ENCODE results near the gene MEG3.

MEG3 gene

GRCh38 chr14:100880271-100881101, 54.6 kb downstream of the MEG3 start:
- Histone ChIP-seq H4K5ac (ENCODE audit: low read length) (no peak overlapping the region), H3K4ac (ENCODE audit: low read depth, low read length) (no peak overlapping the region), H3K27me3 (ENCODE audit: insufficient read depth, low read length, poor library complexity) (no peaks in the 10 kb centered on the region), H3K27ac (ENCODE audit: low read depth, low read length) (no peak overlapping the region), H3K79me2 (ENCODE audit: control insufficient read depth, insufficient read depth, low read length) (no peaks in the 10 kb centered on the region), H2BK5ac (ENCODE audit: low read length) (no peak overlapping the region), H4K8ac (ENCODE audit: low read depth, low read length) (no peak overlapping the region), H3K18ac (ENCODE audit: low read length) (no peak overlapping the region), H2AK5ac (ENCODE audit: low read length) (no peak overlapping the region), H3K4me3 (ENCODE audit: low read length) (no peak overlapping the region), H2BK15ac (replicated peaks; ENCODE audit: low read depth) (no peak overlapping the region), H2BK120ac (ENCODE audit: low read depth, low read length) (no peak overlapping the region), H3K36me3 (ENCODE audit: control insufficient read depth, insufficient read depth, low read length) (no peaks in the 10 kb centered on the region), H3K23ac (ENCODE audit: low read length) (no peak overlapping the region), H3K56ac (ENCODE audit: low read length) (no peak overlapping the region), H3K4me2 (ENCODE audit: low read length) (no peak overlapping the region), H3K4me1 (ENCODE audit: control insufficient read depth, low read depth, low read length) (no peaks in the 10 kb centered on the region), H3K9ac (ENCODE audit: low read length) (no peak overlapping the region), H3K79me1 (ENCODE audit: low read length) (no peaks in the 10 kb centered on the region)
- no peak for DNase-seq
- no CpG with 5 or more reads among the region's 34 CpGs for WGBS (ENCODE audit: extremely low coverage, insufficient coverage, low lambda C conversion rate)

DNA sequence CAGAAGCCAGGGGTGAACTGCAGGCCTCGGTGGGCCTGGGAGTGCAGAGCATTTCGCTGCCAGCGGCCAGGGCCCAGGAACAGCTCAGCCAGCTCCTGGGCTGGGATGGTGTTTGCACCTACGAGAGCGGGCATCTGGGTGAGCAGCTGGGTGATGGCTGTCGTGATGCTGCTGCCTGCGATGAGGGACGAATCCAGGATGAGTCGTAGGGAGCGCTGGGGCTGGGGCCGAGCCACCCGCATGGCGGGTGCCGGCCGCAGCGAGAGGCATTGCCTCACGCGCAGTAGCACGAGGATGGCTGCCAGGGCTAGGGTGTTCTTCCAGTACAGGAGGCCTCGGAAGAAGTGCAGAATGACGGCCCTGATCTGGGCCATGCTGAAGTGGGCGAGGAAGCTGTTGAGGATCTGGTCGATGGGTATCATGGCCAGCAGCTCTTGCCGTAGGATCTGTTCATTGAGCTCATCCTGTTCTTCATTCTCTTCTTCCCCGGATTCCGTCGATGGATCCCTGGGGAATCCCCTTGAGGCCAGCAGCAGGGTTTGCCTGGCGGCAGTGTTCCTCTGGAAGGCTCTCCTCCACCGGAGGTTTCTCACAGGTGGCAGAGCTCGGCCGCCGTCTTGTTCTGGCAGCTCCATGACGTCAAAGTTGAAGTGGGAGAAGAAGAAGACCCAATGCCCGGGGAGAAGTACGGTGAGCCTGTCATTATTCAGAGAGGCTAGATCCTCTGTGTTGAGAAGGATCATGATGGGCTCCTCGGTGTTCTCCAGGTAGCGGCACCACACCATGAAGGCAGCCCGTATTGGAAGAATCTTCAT, 55.5 kb downstream of the MEG3 start:
- Histone ChIP-seq H2AK5ac (ENCODE audit: low read length) (no peak overlapping the region), H3K4ac (ENCODE audit: low read depth, low read length) (no peak overlapping the region), H3K56ac (ENCODE audit: low read length) (no peak overlapping the region), H3K27ac (ENCODE audit: low read depth, low read length) (no peak overlapping the region), H4K5ac (ENCODE audit: low read length) (no peak overlapping the region), H2BK15ac (replicated peaks; ENCODE audit: low read depth) (no peak overlapping the region), H3K79me1 (ENCODE audit: low read length) (no peaks in the 10 kb centered on the region), H4K8ac (ENCODE audit: low read depth, low read length) (no peak overlapping the region), H3K36me3 (ENCODE audit: control insufficient read depth, insufficient read depth, low read length) (no peaks in the 10 kb centered on the region), H3K79me2 (ENCODE audit: control insufficient read depth, insufficient read depth, low read length) (no peaks in the 10 kb centered on the region), H3K9ac (ENCODE audit: low read length) (no peak overlapping the region), H2BK5ac (ENCODE audit: low read length) (no peak overlapping the region), H2BK120ac (ENCODE audit: low read depth, low read length) (no peak overlapping the region), H3K27me3 (ENCODE audit: insufficient read depth, low read length, poor library complexity) (no peaks in the 10 kb centered on the region), H3K18ac (ENCODE audit: low read length) (no peak overlapping the region), H3K4me3 (ENCODE audit: low read length) (no peak overlapping the region), H3K23ac (ENCODE audit: low read length) (no peak overlapping the region), H3K4me1 (ENCODE audit: control insufficient read depth, low read depth, low read length) (no peaks in the 10 kb centered on the region), H3K4me2 (ENCODE audit: low read length) (no peak overlapping the region)
- no peak for DNase-seq
- no CpG with 5 or more reads among the region's 38 CpGs for WGBS (ENCODE audit: extremely low coverage, insufficient coverage, low lambda C conversion rate)

GRCh38 chr14:100882026-100882967, 56.4 kb downstream of the MEG3 start:
- Histone ChIP-seq H4K8ac (ENCODE audit: low read depth, low read length) (no peak overlapping the region), H3K9ac (ENCODE audit: low read length) (no peak overlapping the region), H2AK5ac (ENCODE audit: low read length) (no peak overlapping the region), H3K4me2 (ENCODE audit: low read length) (no peak overlapping the region), H2BK15ac (replicated peaks; ENCODE audit: low read depth) (no peak overlapping the region), H3K27me3 (ENCODE audit: insufficient read depth, low read length, poor library complexity) (no peaks in the 10 kb centered on the region), H2BK120ac (ENCODE audit: low read depth, low read length) (no peak overlapping the region), H2BK5ac (ENCODE audit: low read length) (no peak overlapping the region), H3K4me3 (ENCODE audit: low read length) (no peak overlapping the region), H3K79me1 (ENCODE audit: low read length) (no peaks in the 10 kb centered on the region), H3K36me3 (ENCODE audit: control insufficient read depth, insufficient read depth, low read length) (no peaks in the 10 kb centered on the region), H3K4me1 (ENCODE audit: control insufficient read depth, low read depth, low read length) (no peaks in the 10 kb centered on the region), H3K4ac (ENCODE audit: low read depth, low read length) (no peak overlapping the region), H3K18ac (ENCODE audit: low read length) (no peak overlapping the region), H4K5ac (ENCODE audit: low read length) (no peak overlapping the region), H3K23ac (ENCODE audit: low read length) (no peak overlapping the region), H3K56ac (ENCODE audit: low read length) (no peak overlapping the region), H3K27ac (ENCODE audit: low read depth, low read length) (no peak overlapping the region), H3K79me2 (ENCODE audit: control insufficient read depth, insufficient read depth, low read length) (no peaks in the 10 kb centered on the region)
- no peak for DNase-seq
- no CpG with 5 or more reads among the region's 49 CpGs for WGBS (ENCODE audit: extremely low coverage, insufficient coverage, low lambda C conversion rate)

GRCh38 chr14:100882991-100883788, 57.3 kb downstream of the MEG3 start:
- Histone ChIP-seq H3K79me1 (ENCODE audit: low read length) (no peaks in the 10 kb centered on the region), H4K5ac (ENCODE audit: low read length) (no peak overlapping the region), H3K27me3 (ENCODE audit: insufficient read depth, low read length, poor library complexity) (no peaks in the 10 kb centered on the region), H3K36me3 (ENCODE audit: control insufficient read depth, insufficient read depth, low read length) (no peaks in the 10 kb centered on the region), H3K4me1 (ENCODE audit: control insufficient read depth, low read depth, low read length) (no peaks in the 10 kb centered on the region), H3K18ac (ENCODE audit: low read length) (no peak overlapping the region), H2BK15ac (replicated peaks; ENCODE audit: low read depth) (no peak overlapping the region), H4K8ac (ENCODE audit: low read depth, low read length) (no peak overlapping the region), H3K56ac (ENCODE audit: low read length) (no peak overlapping the region), H3K79me2 (ENCODE audit: control insufficient read depth, insufficient read depth, low read length) (no peaks in the 10 kb centered on the region), H3K9ac (ENCODE audit: low read length) (no peak overlapping the region), H2BK120ac (ENCODE audit: low read depth, low read length) (no peak overlapping the region), H3K4me3 (ENCODE audit: low read length) (no peak overlapping the region), H3K4me2 (ENCODE audit: low read length) (no peak overlapping the region), H3K27ac (ENCODE audit: low read depth, low read length) (no peak overlapping the region), H3K23ac (ENCODE audit: low read length) (no peak overlapping the region), H3K4ac (ENCODE audit: low read depth, low read length) (no peak overlapping the region), H2AK5ac (ENCODE audit: low read length) (no peak overlapping the region), H2BK5ac (ENCODE audit: low read length) (no peak overlapping the region)
- WGBS (ENCODE audit: extremely low coverage, insufficient coverage, low lambda C conversion rate): no CpG with 5 or more reads among the region's 46 CpGs
- no peak for DNase-seq

- WGBS (ENCODE audit: extremely low coverage, insufficient coverage, low lambda C conversion rate): no CpG with 5 or more reads among the region's 11 CpGs
- DNase-seq: no peak
- Histone ChIP-seq H2AK5ac (ENCODE audit: low read length) (no peak overlapping the region), H3K79me2 (ENCODE audit: control insufficient read depth, insufficient read depth, low read length) (no peaks in the 10 kb centered on the region), H4K5ac (ENCODE audit: low read length) (no peak overlapping the region), H3K4ac (ENCODE audit: low read depth, low read length) (no peak overlapping the region), H3K23ac (ENCODE audit: low read length) (no peak overlapping the region), H2BK5ac (ENCODE audit: low read length) (no peak overlapping the region), H3K4me3 (ENCODE audit: low read length) (no peak overlapping the region), H3K9ac (ENCODE audit: low read length) (no peak overlapping the region), H3K79me1 (ENCODE audit: low read length) (no peaks in the 10 kb centered on the region), H3K4me2 (ENCODE audit: low read length) (no peak overlapping the region), H3K36me3 (ENCODE audit: control insufficient read depth, insufficient read depth, low read length) (no peaks in the 10 kb centered on the region), H3K56ac (ENCODE audit: low read length) (no peak overlapping the region), H3K27ac (ENCODE audit: low read depth, low read length) (no peak overlapping the region), H3K4me1 (ENCODE audit: control insufficient read depth, low read depth, low read length) (no peaks in the 10 kb centered on the region), H3K18ac (ENCODE audit: low read length) (no peak overlapping the region), H2BK120ac (ENCODE audit: low read depth, low read length) (no peak overlapping the region), H2BK15ac (replicated peaks; ENCODE audit: low read depth) (no peak overlapping the region), H3K27me3 (ENCODE audit: insufficient read depth, low read length, poor library complexity) (no peaks in the 10 kb centered on the region), H4K8ac (ENCODE audit: low read depth, low read length) (no peak overlapping the region)
These were observed 57.8 kb downstream of the MEG3 start for GRCh38 chr14:100883789-100884101.

Measured in mesendoderm (in vitro differentiated cells).